HL-60 (cell line): Measurements from ENCODE around the gene BBS9.

Source experiments
- DNase-seq, 2 experiments: peaks; one replicate each; pipeline ENCODE4 v3.0.0-alpha.2; 2010 to 2020; ENCODE audit warnings: low read depth in 1 of 2, low spot score in 1 of 2
- H3K27ac ChIP-seq: fragments of 250-450 bp; sonication (Bioruptor Pico); replicated peaks from 2 replicates; pipeline ENCODE4 v1.5.1; 2020; ENCODE audit warnings: mild to moderate bottlenecking, moderate library complexity
- H3K27me3 ChIP-seq: fragments of 250-450 bp; sonication (Bioruptor Pico); 2 replicates; pipeline ENCODE4 v1.5.1; 2021; ENCODE audit warnings: mild to moderate bottlenecking, moderate library complexity; ENCODE audit not compliant: insufficient read depth, poor library complexity, severe bottlenecking
- H3K4me3 ChIP-seq: replicated peaks from 2 replicates; pipeline ENCODE4 v1.5.1; 2011; ENCODE audit warnings: mild to moderate bottlenecking, control low read depth, low read length; ENCODE audit not compliant: insufficient read depth
- CTCF ChIP-seq: IDR thresholded peaks from one replicate; pipeline ENCODE4 v1.5.1; 2011; ENCODE audit warnings: low read length, control low read depth, inconsistent platforms; ENCODE audit not compliant: insufficient read depth
- GABPA ChIP-seq: IDR thresholded peaks from 2 replicates; pipeline ENCODE4 v1.6.1; 2012; ENCODE audit warnings: low read depth
- POLR2AphosphoS5 ChIP-seq: IDR thresholded peaks from 2 replicates; pipeline ENCODE4 v1.6.1; 2012; ENCODE audit warnings: low read depth
- REST ChIP-seq: IDR thresholded peaks from 2 replicates; pipeline ENCODE4 v1.6.1; 2012; ENCODE audit warnings: low read depth; ENCODE audit not compliant: insufficient replicate concordance
- SPI1 ChIP-seq: IDR thresholded peaks from 2 replicates; pipeline ENCODE4 v1.6.1; 2012; ENCODE audit warnings: low read depth, mild to moderate bottlenecking, borderline replicate concordance

BBS9 gene

GRCh38 chr7:33157311-33157710, 27.9 kb downstream of the BBS9 start:
- TF ChIP-seq CTCF (no peak), POLR2AphosphoS5 (no peak), REST (no peak)
- Histone ChIP-seq H3K27ac (no peak overlapping the region), H3K27me3 (no peaks in the 10 kb centered on the region), H3K4me3 (no peak overlapping the region)
- no peak for DNase-seq

GRCh38 chr7:33157781-33158180, 28.4 kb downstream of the BBS9 start:
- no peak overlapping the region for H3K4me3 ChIP-seq
- TF ChIP-seq REST (no peak), SPI1 (no peak), GABPA (no peak), CTCF (no peak), POLR2AphosphoS5 (no peak)
- H3K27me3 ChIP-seq: no peaks in the 10 kb centered on the region
- DNase-seq: no peak
- no peak overlapping the region for H3K27ac ChIP-seq

GRCh38 chr7:33177876-33178275, 48.5 kb downstream of the BBS9 start:
- TF ChIP-seq POLR2AphosphoS5 (no peak), GABPA (no peak), REST (no peak), CTCF (no peak), SPI1 (no peak)
- no peak overlapping the region for H3K27ac ChIP-seq
- no peaks in the 10 kb centered on the region for H3K27me3 ChIP-seq

More at GRCh38 chr7:33177876-33178275, 48.5 kb downstream of the BBS9 start:
- DNase-seq: no peak
- H3K4me3 ChIP-seq: no peak overlapping the region
